A549 (cell line): ENCODE results near the gene P3H1. TPM values are rescaled to one million over a fixed set of nuclear protein-coding genes. Genes with fewer than 3 reads are reported as not detected.

Source experiments
- ATAC-seq, 2 experiments: fragments of 200-7000 bp in 1 of 2; fragments of >200 bp in 1 of 2; cut with Nextera tagmentation in 1 of 2; cut with Tn5 transposase in 1 of 2; 3 replicates each; pipeline versions ENCODE4 v1.8.0 to v1.9.1; 2018 to 2020; ENCODE audit warnings: mild to moderate bottlenecking in 1 of 2, moderate library complexity in 1 of 2
- CTCF ChIA-PET: fragments of 300-600 bp; sonication (Branson Sonifier 250); formaldehyde crosslinking; extraction: SDS; loops from one replicate; lab custom pipeline; 2021; ENCODE audit warnings: antibody characterized with exemption, inconsistent platforms; lab: Yijun Ruan, JAX
- POLR2A ChIA-PET: fragments of 350-600 bp; formaldehyde crosslinking; extraction: SDS; loops from one replicate; lab custom pipeline; 2021; ENCODE audit warnings: antibody characterized with exemption, inconsistent platforms; lab: Yijun Ruan, JAX
- DNase-seq, 2 experiments: peaks; one replicate each; pipeline versions ENCODE4 v3.0.0 to v3.0.0-alpha.2; 2011 to 2016; ENCODE audit warnings: low read depth in 1 of 2, low spot score in 1 of 2
- FAIRE-seq: peaks from 2 replicates; lab custom pipeline; 2011; peaks lifted over from hg19 to GRCh38; lab: Jason Lieb, UNC
- H3K27ac ChIP-seq, 2 experiments: fragments of >200 bp; sonication (Bioruptor Twin); formaldehyde crosslinking; 3 replicates each; pipeline ENCODE4 v1.5.1; 2016 to 2017
- H3K4me1 ChIP-seq: fragments of >200 bp; sonication (Bioruptor Twin); formaldehyde crosslinking; 3 replicates; pipeline ENCODE4 v1.6.1; 2016
- H3K4me2 ChIP-seq: fragments of >200 bp; sonication (Bioruptor Twin); formaldehyde crosslinking; 3 replicates; pipeline ENCODE4 v1.6.1; 2016
- H3K4me3 ChIP-seq: fragments of >200 bp; sonication (Bioruptor Twin); formaldehyde crosslinking; 3 replicates; pipeline ENCODE4 v1.5.1; 2016
- H3K9me3 ChIP-seq: fragments of >200 bp; sonication (Bioruptor Twin); formaldehyde crosslinking; 3 replicates; pipeline ENCODE4 v1.6.1; 2016
- CBX2 ChIP-seq: fragments of 200-600 bp; sonication (generic); IDR thresholded peaks from 2 replicates; pipeline ENCODE4 v1.6.1; 2016; ENCODE audit warnings: low read depth, mild to moderate bottlenecking, borderline replicate concordance
- CBX8 ChIP-seq: fragments of 200-600 bp; sonication (generic); IDR thresholded peaks from 2 replicates; pipeline ENCODE4 v1.6.1; 2016
- CHD2 ChIP-seq: fragments of 150-350 bp; IDR thresholded peaks from 2 replicates; pipeline ENCODE4 v1.6.1; 2014; ENCODE audit warnings: low read length; ENCODE audit not compliant: partially characterized antibody
- CTCF ChIP-seq: fragments of >200 bp; sonication (Bioruptor Twin); formaldehyde crosslinking; IDR thresholded peaks from 3 replicates; pipeline ENCODE4 v1.5.1; 2016
- EP300 ChIP-seq, 2 experiments: fragments of >200 bp; sonication (Bioruptor Twin); formaldehyde crosslinking; IDR thresholded peaks; 2 replicates in 1 of 2; 3 replicates in 1 of 2; pipeline ENCODE4 v1.6.1; 2016 to 2017
- FOXS1 ChIP-seq: fragments of 250-450 bp; sonication (Bioruptor Pico); IDR thresholded peaks from 2 replicates; pipeline ENCODE4 v1.5.0; 2020; ENCODE audit warnings: mild to moderate bottlenecking, moderate library complexity
- GATA3 ChIP-seq: IDR thresholded peaks from 2 replicates; pipeline ENCODE4 v1.6.1; 2012; ENCODE audit warnings: borderline replicate concordance
- HES2 ChIP-seq: fragments of >200 bp; sonication (Bioruptor Twin); formaldehyde crosslinking; IDR thresholded peaks from 2 replicates; pipeline ENCODE4 v1.6.1; 2016
- HOXA7 ChIP-seq: fragments of 250-450 bp; sonication (Bioruptor Pico); IDR thresholded peaks from 2 replicates; pipeline ENCODE4 v1.5.0; 2020; ENCODE audit warnings: mild to moderate bottlenecking, moderate library complexity
- HOXB13 ChIP-seq: fragments of 250-450 bp; sonication (Bioruptor Pico); IDR thresholded peaks from 2 replicates; pipeline ENCODE4 v1.5.0; 2020; ENCODE audit warnings: low read depth, mild to moderate bottlenecking, moderate library complexity
- JUN ChIP-seq, 2 experiments: fragments of >200 bp; sonication (Bioruptor Twin); formaldehyde crosslinking; IDR thresholded peaks; 2 replicates in 1 of 2; 3 replicates in 1 of 2; pipeline ENCODE4 v1.6.1; 2016 to 2017
- JUNB ChIP-seq: fragments of >200 bp; sonication (Bioruptor Twin); formaldehyde crosslinking; IDR thresholded peaks from 2 replicates; pipeline ENCODE4 v1.6.1; 2016
- KDM1A ChIP-seq: fragments of 200-600 bp; sonication (generic); IDR thresholded peaks from 2 replicates; pipeline ENCODE4 v1.6.1; 2016; ENCODE audit warnings: low read depth, mild to moderate bottlenecking
- MAFK ChIP-seq: fragments of 450-650 bp; IDR thresholded peaks from 2 replicates; pipeline ENCODE4 v1.6.1; 2014; ENCODE audit not compliant: partially characterized antibody
- MAZ ChIP-seq: fragments of 150-350 bp; IDR thresholded peaks from 2 replicates; pipeline ENCODE4 v1.6.1; 2014; ENCODE audit warnings: antibody characterized with exemption, low read depth, low read length, borderline replicate concordance
- MYC ChIP-seq: IDR thresholded peaks from 2 replicates; pipeline ENCODE4 v1.6.1; 2012; ENCODE audit warnings: mild to moderate bottlenecking, inconsistent platforms, low read length, improper control_type of control experiment, borderline replicate concordance
- NFE2L2 ChIP-seq: fragments of 150-350 bp; conservative IDR thresholded peaks from 2 replicates; pipeline ENCODE4 v1.6.1; 2014; ENCODE audit warnings: low read length
- PBX3 ChIP-seq: IDR thresholded peaks from 2 replicates; pipeline ENCODE4 v1.6.1; 2012
- PHF8 ChIP-seq: fragments of 200-600 bp; sonication (generic); IDR thresholded peaks from 2 replicates; pipeline ENCODE4 v1.6.1; 2016; ENCODE audit warnings: low read depth, mild to moderate bottlenecking, antibody characterized with exemption, moderate library complexity, borderline replicate concordance
- POLR2A ChIP-seq: IDR thresholded peaks from 2 replicates; pipeline ENCODE4 v1.6.1; 2012; ENCODE audit warnings: mild to moderate bottlenecking, low read length
- RARB ChIP-seq: fragments of 250-450 bp; sonication (Bioruptor Pico); IDR thresholded peaks from 2 replicates; pipeline ENCODE4 v1.8.0; 2021; ENCODE audit warnings: mild to moderate bottlenecking, moderate library complexity
- TP53 ChIP-seq: fragments of 250-450 bp; sonication (Bioruptor Pico); IDR thresholded peaks from 2 replicates; pipeline ENCODE4 v1.5.0; 2021; ENCODE audit warnings: mild to moderate bottlenecking, moderate library complexity
- ZFP36 ChIP-seq: fragments of 450-650 bp; IDR thresholded peaks from 2 replicates; pipeline ENCODE4 v1.6.1; 2014; ENCODE audit warnings: borderline replicate concordance; ENCODE audit not compliant: partially characterized antibody
- ZNF302 ChIP-seq: fragments of 250-450 bp; sonication (Bioruptor Pico); IDR thresholded peaks from 2 replicates; pipeline ENCODE4 v1.9.0; 2021; ENCODE audit warnings: inconsistent platforms, mild to moderate bottlenecking, moderate library complexity
- WGBS: methylation state at CpG from one replicate; pipeline ENCODE4 v1.1.6; 2017; ENCODE audit errors: missing lambda C conversion rate; 5-methylcytosine and 5-hydroxymethylcytosine counted together
- polyA plus RNA-seq, 4 experiments: library from polyadenylated mRNA; depleted of rRNA in 3 of 4; stranded (reverse); fragments of >200 nt; fragmentation: RNase III in 1 of 4; extraction: RNeasy Plus Mini Kit Qiagen cat#74134 plus additional on column Dnase treatment in 1 of 4; gene quantifications; 2 replicates in 3 of 4; 3 replicates in 1 of 4; pipeline ENCODE4 v1.2.3, GENCODE V29; 2011 to 2017
- TF ChIP-seq, protein P1 (sequence below): fragments of 150-350 bp; IDR thresholded peaks from 2 replicates; pipeline ENCODE4 v1.6.1; 2014; ENCODE audit warnings: low read depth, mild to moderate bottlenecking, low read length
- TF ChIP-seq, protein P2 (sequence below): fragments of 200-600 bp; sonication (generic); IDR thresholded peaks from 2 replicates; pipeline ENCODE4 v1.6.1; 2016; ENCODE audit warnings: antibody characterized with exemption, mild to moderate bottlenecking, moderate library complexity

P3H1 gene
- polyA plus RNA-seq, 2 of the 4 experiments (the other 2 are of a cell fraction), result 27.3 to 30.3 TPM

- POLR2A ChIA-PET, result no interaction called here
- TF ChIP-seq RARB (CRISPR knock-in tag) (no peak), JUN (IDR thresholded peaks at IDR 0.05) (no peak), JUNB (no peak), HOXA7 (CRISPR knock-in tag) (no peak), HES2 (no peak), FOXS1 (CRISPR knock-in tag) (no peak), CTCF (no peak)
- Histone ChIP-seq H3K4me3 (no peak overlapping the region), H3K27ac (no peak overlapping the region), H3K9me3 (no peaks in the 10 kb centered on the region), H3K4me1 (no peaks in the 10 kb centered on the region), H3K4me2 (no peak overlapping the region)
- ATAC-seq (no peak), DNase-seq (no peak), FAIRE-seq (no peak)
- 84% methylated on average over 8 of the region's 8 CpGs for WGBS
- CTCF ChIA-PET, result no interaction called here
These were observed 24.7 kb downstream of the P3H1 start for GRCh38 chr1:42742141-42742540.

GRCh38 chr1:42741706-42742105 is 25.1 kb downstream of the P3H1 start:
- Histone ChIP-seq H3K4me1 (no peaks in the 10 kb centered on the region), H3K4me2 (no peak overlapping the region), H3K9me3 (no peaks in the 10 kb centered on the region)
- ATAC-seq (no peak), FAIRE-seq (no peak)
- CTCF ChIA-PET, result no interaction called here
- no peak for TF ChIP-seq MAFK
- no peak for TF ChIP-seq ZNF302 (CRISPR knock-in tag)
- TF ChIP-seq ZFP36, result no peak
- no peak for TF ChIP-seq PHF8
- TF ChIP-seq HOXB13 (CRISPR knock-in tag), result no peak
- no peak for TF ChIP-seq CBX8
- TF ChIP-seq, all 56 proteins: peak for 0
- no peak for DNase-seq
- H3K4me3 ChIP-seq, result no peak overlapping the region
- WGBS, result 77% methylated on average over 3 of the region's 4 CpGs
- H3K27ac ChIP-seq, result no peak overlapping the region
- POLR2A ChIA-PET, result no interaction called here

GRCh38 chr1:42740851-42741580 is 25.8 kb downstream of the P3H1 start:
- Histone ChIP-seq H3K4me3 (no peak overlapping the region), H3K4me1 (no peaks in the 10 kb centered on the region), H3K27ac (no peak overlapping the region), H3K4me2 (no peak overlapping the region), H3K9me3 (no peaks in the 10 kb centered on the region)
- TF ChIP-seq EP300 (IDR thresholded peaks at IDR 0.05) (no peak), MAZ (no peak), POLR2A (no peak), TP53 (CRISPR knock-in tag) (no peak), CBX2 (no peak), PBX3 (no peak), MAFK (no peak), CBX8 (no peak), ZNF302 (CRISPR knock-in tag) (no peak), KDM1A (no peak), CHD2 (no peak), MYC (no peak), RARB (CRISPR knock-in tag) (no peak), NFE2L2 (no peak), JUNB (no peak), GATA3 (no peak)
- TF ChIP-seq, protein P1, sequence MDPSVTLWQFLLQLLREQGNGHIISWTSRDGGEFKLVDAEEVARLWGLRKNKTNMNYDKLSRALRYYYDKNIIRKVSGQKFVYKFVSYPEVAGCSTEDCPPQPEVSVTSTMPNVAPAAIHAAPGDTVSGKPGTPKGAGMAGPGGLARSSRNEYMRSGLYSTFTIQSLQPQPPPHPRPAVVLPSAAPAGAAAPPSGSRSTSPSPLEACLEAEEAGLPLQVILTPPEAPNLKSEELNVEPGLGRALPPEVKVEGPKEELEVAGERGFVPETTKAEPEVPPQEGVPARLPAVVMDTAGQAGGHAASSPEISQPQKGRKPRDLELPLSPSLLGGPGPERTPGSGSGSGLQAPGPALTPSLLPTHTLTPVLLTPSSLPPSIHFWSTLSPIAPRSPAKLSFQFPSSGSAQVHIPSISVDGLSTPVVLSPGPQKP, result no peak
- TF ChIP-seq, protein P2, sequence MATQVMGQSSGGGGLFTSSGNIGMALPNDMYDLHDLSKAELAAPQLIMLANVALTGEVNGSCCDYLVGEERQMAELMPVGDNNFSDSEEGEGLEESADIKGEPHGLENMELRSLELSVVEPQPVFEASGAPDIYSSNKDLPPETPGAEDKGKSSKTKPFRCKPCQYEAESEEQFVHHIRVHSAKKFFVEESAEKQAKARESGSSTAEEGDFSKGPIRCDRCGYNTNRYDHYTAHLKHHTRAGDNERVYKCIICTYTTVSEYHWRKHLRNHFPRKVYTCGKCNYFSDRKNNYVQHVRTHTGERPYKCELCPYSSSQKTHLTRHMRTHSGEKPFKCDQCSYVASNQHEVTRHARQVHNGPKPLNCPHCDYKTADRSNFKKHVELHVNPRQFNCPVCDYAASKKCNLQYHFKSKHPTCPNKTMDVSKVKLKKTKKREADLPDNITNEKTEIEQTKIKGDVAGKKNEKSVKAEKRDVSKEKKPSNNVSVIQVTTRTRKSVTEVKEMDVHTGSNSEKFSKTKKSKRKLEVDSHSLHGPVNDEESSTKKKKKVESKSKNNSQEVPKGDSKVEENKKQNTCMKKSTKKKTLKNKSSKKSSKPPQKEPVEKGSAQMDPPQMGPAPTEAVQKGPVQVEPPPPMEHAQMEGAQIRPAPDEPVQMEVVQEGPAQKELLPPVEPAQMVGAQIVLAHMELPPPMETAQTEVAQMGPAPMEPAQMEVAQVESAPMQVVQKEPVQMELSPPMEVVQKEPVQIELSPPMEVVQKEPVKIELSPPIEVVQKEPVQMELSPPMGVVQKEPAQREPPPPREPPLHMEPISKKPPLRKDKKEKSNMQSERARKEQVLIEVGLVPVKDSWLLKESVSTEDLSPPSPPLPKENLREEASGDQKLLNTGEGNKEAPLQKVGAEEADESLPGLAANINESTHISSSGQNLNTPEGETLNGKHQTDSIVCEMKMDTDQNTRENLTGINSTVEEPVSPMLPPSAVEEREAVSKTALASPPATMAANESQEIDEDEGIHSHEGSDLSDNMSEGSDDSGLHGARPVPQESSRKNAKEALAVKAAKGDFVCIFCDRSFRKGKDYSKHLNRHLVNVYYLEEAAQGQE, result no peak
- CTCF ChIA-PET, result interaction anchor here (1.3 kb wide), 1 partner anchor 108 kb away, joined by 3 read pairs; no protein-coding TSS in a partner anchor
- ATAC-seq, result no peak
- POLR2A ChIA-PET, result no interaction called here
- no peak for FAIRE-seq
- DNase-seq, result no peak
- 87% methylated on average over 8 of the region's 19 CpGs for WGBS
